Testis (tissue), 2 donors: ENCODE measurements around the gene ZNF583.

Experiments used
- POLR2A ChIP-seq: fragments of 450-650 bp; IDR thresholded peaks from one replicate; pipeline ENCODE4 v1.6.1; 2017; ENCODE audit warnings: antibody characterized with exemption, mild to moderate bottlenecking, moderate library complexity
- TF ChIP-seq, protein P1 (sequence below), 3 experiments: fragments of 450-650 bp in 2 of 3; fragments of 200-600 bp in 1 of 3; sonication (generic) in 1 of 3; IDR thresholded peaks; one replicate each; pipeline ENCODE4 v1.5.1; 2016 to 2019; ENCODE audit warnings: antibody characterized with exemption in 3 of 3, mild to moderate bottlenecking in 2 of 3, moderate library complexity in 1 of 3

DNA sequence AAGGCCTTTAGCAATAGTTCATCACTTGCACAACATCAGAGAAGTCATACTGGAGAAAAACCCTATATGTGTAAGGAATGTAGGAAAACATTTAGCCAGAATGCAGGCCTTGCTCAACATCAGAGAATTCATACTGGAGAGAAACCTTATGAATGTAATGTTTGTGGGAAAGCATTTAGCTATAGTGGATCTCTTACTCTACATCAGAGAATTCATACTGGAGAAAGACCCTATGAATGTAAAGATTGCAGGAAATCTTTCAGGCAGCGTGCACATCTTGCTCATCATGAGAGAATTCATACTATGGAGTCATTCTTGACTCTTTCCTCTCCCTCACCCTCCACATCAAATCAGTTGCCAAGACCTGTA, 19.8 kb downstream of the ZNF583 start:
- TF ChIP-seq POLR2A: no peak
- TF ChIP-seq, protein P1, sequence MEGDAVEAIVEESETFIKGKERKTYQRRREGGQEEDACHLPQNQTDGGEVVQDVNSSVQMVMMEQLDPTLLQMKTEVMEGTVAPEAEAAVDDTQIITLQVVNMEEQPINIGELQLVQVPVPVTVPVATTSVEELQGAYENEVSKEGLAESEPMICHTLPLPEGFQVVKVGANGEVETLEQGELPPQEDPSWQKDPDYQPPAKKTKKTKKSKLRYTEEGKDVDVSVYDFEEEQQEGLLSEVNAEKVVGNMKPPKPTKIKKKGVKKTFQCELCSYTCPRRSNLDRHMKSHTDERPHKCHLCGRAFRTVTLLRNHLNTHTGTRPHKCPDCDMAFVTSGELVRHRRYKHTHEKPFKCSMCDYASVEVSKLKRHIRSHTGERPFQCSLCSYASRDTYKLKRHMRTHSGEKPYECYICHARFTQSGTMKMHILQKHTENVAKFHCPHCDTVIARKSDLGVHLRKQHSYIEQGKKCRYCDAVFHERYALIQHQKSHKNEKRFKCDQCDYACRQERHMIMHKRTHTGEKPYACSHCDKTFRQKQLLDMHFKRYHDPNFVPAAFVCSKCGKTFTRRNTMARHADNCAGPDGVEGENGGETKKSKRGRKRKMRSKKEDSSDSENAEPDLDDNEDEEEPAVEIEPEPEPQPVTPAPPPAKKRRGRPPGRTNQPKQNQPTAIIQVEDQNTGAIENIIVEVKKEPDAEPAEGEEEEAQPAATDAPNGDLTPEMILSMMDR (IDR thresholded peaks at IDR 0.05): no peak
